GM18868 (cell line): Measurements from ENCODE around the gene EPB41L2.
"Not testable (repeated sequence)": the region's sequence is repeated elsewhere in the genome, so short reads cannot be mapped to it uniquely, and the experiment has no call there.

ENCODE experiments used
- ATAC-seq: cut with Tn5 transposase; IDR thresholded peaks from one replicate; pipeline ENCODE4 v1.9.1; 2021; ENCODE audit warnings: mild to moderate bottlenecking, moderate library complexity; ENCODE audit not compliant: unreplicated experiment

EPB41L2 gene

DNA sequence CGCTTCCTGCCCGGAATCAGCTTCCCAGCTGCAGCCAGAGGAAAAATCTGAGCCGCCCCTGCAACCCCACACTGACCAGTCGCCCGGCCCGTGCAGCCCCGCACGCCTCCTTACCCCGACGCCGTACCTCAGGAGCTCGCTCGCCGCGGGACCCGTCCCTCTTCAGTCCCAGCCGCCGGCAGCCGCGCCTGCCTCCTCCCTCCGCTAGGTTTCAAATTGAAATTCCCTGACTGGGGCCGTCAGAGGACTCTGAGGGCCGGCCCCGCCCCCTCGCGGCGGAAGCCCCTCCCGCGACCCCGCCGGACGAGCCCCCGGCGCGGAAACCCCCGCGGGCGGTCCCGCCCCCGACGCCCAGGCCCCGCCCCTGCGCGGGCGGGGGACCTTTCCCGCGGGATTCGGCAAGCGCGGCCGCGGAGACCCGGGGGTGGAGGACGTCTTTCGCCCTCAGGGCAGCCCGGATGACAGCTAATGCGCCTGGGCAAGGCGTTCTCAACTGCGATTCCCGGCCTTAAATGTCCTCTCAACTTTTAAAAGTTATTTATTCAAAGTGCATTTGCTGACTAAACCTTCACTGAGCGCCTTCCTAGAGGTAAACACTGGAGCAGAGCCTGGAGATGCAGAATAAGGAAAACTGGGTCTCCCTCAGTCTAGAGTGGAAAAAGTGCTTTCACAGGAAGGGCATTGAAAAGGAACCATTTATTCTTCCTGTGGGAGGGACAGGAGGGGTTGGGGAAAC, at the start of gene EPB41L2:
TSS of gene EPB41L2 (minus strand) at position 218 of the 736 bp plus-strand sequence. CDS start 106,760 bp downstream, outside the sequence.
- peak; percentile 76 for ATAC-seq

DNA sequence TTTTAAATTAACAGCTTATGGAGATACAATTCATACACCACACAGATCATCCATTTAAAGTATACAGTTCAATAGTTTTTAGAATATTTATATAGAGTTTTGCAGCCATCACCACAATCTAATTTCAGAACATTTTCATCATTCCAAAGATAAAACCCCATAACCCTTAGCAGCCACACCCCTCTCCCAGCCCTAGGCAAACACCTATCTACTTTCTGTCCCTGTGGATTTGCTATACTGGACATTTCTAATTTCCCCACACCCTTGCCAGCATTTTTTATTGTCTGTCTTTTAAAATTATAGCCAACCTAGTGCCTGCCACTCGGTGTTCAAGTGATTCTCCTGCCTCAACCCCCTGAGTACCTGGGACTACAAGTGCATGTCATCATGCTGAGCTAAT, 49.2 kb upstream of the EPB41L2 start:
- no peak for ATAC-seq

DNA sequence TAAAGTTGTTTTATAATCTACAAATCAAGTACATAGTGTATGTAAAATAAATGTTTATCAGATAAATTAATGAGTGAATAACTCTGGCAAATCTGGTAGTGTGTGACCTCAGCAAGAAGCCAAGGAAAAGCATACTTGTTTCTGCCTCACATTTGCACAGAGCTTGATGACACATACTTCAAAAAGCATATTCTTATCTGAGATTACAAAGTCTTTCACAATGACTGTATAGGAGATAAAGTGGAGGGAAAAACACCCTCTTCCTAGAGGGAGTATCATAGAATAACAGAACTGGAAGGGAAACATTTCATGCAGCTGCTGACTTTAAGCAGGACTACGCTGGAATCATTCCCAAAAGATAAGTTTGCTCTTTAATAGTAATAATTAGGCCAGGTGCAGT, 44.1 kb upstream of the EPB41L2 start:
- peak; percentile 32 for ATAC-seq

DNA sequence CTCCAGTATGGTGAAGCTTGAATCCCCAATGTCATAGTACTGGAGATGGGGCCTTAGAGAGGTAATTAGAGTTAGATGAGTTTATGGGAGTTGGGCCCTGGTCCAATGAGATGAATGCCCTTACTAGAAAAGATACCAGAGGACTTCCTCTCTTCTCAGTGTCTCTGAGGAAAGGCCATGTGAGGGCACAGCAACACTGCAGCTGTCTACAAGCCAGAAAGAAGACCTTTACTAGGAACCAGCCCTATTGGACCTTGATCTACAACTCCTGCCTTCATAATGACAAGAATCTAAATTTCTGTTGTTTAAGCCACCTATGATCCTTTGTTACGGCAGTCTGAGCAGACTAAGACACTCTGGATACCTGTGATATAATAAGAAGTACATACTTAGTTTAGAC, 40.9 kb upstream of the EPB41L2 start:
- ATAC-seq, result no peak

DNA sequence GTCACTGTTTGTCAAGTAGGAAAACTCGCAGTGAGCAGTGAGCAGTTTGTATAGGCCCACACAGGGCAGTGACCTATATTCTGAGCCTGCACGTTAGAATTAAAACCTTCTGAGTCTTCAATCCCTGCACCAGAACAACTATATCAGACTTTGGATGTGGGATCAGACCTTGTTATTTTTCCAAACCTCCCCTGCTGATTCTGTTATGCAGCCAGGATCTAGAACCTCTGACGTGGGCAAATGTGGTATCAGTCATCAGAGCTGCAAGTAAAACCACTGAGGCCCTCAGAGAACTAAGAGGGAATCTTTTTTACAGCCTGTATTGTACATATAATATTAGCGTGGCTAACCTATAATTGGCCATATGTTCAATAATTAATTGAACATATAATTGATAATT, 40.3 kb upstream of the EPB41L2 start:
- ATAC-seq, result no peak

DNA sequence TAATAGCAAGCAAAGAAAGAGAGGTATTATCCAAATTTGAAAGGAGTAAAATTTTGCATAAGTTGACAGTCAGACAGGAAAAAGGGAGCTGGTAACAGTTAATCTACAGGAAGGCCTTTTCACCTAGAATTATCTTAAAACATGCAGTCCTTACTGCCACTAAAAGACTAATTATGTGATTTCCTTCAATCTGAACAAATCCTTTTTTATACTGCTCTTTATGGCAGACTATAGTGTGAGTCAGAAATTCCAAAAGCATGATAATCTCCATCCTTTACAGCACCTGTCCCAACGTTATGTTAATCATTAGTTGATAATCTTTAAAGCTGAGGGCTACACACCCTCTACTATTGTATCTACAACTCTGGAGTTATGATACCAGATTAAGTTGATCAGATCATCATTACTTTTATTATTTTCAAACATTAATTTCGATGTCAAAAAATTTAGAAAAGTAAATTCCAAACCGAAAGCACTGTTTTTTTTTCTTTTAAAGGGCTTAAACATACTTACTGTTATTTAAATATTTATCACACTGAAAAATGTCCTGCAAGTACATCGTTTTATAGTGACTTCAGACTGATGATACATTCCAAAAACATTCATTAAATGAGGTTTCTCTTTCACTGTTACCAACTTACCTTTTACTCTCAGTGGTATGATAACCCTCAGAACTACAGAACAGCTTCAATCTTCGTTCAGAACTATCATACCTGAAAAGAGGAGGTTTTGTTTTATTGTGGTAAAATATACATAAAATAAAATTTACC, 39.1 kb upstream of the EPB41L2 start:
- ATAC-seq, result no peak

DNA sequence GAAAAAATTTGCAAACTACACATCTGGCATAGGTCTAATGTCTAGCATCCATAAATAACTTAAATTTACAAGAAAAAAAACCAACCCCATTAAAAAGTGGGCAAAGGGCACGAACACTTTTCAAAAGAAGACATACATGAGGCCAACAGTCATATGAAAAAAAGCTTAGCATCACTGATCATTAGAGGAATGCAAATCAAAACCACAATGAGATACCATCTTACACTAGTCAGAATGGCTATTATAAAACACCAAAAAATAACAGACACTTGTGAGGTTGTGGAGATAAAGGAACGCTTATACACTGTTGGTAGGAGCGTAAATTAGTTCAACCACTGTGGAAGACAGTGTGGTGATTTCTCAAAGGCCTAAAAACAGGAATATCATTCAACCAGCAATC, 33.7 kb upstream of the EPB41L2 start:
- ATAC-seq, result no peak

DNA sequence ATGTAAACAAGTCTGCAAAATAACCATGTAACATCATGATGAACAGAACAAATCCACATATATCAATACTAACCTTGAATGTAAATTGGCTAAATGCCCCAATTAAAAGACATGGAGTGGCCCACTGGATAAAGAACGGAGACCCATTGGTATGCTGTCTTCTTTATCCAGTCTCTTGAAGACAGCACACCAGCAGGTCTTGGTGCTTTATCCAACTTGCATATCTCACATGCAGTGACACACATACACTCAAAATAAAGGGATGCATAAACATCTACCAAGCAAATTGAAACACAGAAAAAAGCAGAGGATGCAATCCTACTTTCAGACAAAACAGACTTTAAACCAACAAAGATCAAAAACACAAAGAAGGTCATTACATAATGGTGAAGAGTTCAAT, 30.3 kb upstream of the EPB41L2 start:
- no peak for ATAC-seq

DNA sequence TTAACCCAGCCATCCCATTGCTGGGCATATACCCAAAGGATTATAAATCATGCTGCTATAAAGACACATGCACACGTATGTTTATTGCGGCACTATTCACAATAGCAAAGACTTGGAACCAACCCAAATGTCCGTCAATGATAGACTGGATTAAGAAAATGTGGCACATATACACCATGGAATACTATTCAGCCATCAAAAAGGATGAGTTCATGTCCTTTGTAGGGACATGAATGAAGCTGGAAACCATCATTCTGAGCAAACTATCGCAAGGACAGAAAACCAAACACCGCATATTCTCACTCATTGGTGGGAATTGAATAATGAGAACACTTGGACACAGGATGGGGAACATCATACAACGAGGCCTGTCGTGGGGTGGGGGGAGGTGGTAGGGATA, 28.9 kb upstream of the EPB41L2 start:
- ATAC-seq, result not testable (repeated sequence)

DNA sequence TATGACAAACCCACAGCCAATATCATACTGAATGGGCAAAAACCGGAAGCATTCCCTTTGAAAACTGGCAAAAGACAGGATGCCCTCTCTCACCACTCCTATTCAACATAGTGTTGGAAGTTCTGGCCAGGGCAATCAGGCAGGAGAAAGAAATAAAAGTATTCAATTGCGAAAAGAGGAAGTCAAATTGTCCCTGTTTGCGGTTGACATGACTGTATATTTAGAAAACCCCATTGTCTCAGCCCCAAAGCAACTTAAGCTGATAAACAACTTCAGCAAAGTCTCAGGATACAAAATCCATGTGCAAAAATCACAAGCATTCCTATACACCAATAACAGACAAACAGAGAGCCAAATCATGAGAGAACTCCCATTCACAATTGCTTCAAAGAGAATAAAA, 27.3 kb upstream of the EPB41L2 start:
- not testable (repeated sequence) for ATAC-seq

DNA sequence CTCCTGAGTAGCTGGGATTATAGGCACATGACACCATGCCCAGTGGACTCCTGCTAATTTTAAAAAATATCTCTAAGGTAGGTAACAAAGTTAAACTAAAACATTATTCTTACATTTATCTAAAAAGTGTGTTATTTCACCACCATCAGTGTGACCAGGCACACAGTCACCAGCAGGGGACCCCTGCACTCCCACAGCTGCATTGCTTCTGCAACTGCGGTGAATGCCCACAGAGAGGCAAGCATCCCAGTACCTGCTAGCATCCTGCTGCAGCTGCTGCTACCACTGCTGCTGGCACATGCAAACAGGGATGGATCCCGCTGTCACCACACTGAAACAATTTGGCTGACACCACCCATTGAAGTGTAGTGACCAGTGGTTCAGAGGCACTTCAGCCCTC, 21.9 kb upstream of the EPB41L2 start:
- ATAC-seq, result no peak

DNA sequence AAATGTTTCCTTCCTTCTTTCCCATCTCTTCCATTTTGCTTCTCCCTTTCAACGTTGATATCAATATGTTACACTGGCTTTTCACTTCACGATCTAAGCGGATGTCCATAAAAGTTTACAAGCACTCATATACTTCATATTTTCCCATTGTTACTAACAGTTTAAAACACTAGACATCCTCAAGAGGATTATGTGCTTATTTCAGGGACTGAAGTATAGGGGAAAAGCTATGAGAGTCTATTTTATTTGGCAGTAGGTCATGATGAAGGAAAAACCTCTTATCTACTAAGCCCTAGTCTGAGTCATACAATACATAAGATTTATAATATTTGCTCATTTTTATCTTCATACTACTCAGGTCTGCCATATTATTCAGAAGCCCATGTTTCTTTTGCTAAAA, 20.6 kb upstream of the EPB41L2 start:
- ATAC-seq, result no peak

DNA sequence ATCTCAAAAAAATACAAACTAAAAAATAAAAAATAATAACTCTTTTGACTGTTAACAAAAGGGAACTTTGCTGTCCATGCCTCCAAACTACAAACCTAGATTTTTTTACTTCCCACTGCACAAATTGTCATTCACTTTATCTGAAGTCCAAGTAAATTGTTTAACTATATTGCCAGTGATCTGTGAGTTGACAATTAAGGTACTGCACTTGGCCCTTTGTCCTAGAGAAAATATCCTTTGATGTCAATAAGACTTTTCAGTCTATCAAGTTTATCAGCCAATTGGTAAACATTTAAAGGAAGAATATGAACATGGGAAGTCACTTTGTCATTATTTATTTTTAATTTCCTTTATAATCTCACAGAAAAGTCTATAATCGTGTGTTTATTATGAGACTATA, 19.3 kb upstream of the EPB41L2 start:
- no peak for ATAC-seq

DNA sequence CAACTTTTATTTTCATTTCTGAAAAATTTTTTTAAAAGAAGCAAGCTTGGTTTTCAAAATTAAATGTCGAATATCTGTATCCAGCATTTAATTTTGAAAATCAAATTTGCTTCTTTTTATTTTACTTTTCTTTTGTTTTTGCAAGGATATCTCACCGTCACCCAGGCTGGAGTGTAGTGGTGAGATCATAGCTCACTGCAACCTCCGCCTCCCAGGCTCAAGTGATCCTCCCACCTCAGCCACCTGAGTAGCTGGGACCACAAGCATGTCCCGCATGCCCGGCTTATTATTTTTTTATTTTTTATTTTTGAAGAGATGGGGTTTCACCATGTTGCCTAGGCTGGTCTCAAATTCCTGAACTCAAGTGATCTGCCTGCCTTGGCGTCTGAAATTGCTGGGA, 17.0 kb upstream of the EPB41L2 start:
- ATAC-seq, result no peak

DNA sequence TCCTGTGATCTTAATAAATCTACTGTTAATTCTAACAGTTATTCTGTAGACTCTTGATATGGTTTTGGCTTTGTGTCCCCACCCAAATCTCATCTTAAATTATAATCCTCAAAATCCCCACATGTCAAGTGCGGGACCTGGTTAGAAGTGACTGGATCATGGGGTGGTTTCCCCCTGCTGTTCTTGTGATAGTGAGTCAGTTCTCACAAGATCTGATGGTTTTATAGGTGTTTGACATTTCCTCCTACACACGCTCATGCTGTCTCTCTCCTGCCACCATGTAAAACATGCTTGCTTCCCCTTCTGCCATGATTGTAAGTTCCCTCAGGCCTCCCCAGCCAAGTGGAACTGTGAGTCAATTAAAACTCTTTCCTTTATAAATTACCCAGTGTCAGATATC, 10.5 kb upstream of the EPB41L2 start:
- ATAC-seq, result no peak

DNA sequence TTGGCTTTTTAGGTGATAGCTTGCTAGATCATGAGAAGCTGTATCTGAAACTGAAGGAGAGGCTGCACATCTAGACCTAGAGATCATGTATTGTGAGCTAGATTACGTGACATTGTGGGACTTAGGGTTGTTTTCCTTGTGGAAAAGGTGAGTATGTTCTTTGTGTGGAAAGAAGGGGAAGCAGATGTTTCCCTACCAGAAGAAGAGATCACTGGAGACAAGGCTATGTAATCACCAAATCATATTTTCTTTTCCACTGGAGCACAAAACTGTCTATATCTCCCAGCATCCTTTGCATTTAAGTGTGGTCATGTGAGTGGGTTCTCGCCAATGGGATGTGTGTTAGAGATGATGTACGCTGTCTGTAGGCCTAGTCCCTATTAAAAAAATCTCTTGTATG, 7.0 kb upstream of the EPB41L2 start:
- ATAC-seq, result no peak

DNA sequence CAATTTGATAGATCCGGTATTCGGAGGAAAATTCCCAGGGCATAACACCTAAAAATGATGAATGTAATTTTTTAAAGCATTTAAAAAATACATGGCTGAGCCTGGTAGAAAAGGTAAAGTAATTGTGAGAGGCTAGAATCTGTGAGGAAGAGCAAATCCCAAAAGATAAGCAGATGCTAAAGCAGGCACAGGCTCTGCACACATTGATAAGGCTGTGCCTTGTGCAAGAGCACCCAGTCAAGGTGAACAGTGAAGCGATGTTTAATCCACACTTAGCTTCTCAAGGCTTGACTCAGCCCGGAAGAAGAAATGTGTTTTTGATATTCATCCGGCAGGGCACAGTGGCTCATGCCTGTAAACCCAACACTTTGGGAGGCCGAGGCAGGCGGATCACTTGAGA, 5.1 kb upstream of the EPB41L2 start:
- ATAC-seq, result no peak

DNA sequence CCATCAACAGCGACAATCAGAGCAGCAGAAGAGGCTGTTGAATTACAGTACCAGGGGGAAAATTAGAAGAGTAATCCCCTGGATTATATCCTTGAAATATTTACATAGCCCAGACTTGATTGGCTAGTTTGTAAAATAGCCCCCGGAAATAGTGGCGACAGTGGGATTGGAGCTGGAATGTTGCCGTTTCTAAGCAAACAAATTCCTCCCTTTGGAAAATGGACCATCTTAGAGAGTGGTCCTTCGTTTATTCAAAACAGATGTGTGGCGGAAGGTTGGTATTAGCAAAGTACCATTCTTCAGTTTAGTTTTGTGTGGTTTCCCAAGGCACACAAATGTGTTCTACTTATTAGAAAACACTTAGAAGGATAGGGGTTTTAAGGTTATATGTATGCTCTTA, 4.5 kb upstream of the EPB41L2 start:
- no peak for ATAC-seq

DNA sequence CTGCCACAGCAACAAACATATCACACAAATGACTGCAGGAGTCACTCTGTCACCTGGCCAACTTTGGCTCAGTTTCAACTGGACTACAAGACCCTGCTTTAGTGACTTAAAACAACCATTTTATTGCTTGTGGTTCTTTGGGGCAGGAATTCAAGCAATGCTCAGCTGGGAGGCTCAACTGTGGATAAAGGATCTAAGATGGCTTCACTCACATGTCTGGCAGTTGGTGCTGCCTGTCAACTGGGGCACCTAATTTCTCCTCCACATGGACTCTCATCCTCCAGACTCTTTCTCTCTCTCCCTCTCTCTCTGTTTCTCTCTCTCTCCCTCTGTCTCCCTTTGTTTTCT, 2.8 kb upstream of the EPB41L2 start:
- no peak for ATAC-seq

DNA sequence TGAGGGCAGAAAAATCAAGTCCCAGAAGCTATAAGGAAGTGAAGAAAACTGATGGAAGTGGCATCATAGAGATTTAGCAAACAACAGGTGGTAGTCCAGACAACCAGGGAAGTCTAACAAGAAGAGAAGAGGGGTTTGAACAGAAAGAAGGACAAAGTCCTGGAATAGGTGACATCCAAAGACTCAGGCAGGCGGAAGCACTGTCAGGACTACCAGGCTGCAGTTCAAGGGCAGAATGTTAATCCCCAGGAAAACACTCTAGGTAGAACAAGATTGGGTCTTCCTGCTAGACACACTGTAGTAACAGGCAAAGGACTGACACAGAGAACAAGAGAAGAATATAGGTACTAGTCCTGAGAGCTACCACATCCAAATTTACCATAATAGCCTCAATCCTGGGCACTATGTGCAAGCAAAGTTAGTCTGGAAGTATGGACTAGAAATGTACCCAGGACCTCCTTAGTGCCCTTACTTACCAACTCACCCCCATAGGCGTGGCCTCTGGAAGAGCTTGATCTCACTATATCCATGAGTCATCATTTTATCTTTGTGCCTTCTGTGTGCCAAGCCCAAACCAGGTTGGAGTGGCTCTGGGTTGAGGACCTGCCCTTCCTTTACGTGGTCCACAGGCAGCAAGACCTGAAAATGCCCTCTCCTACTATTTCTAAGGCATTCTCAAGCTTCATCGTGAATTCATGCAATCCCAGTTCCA, 2.2 kb upstream of the EPB41L2 start:
- ATAC-seq, result no peak

DNA sequence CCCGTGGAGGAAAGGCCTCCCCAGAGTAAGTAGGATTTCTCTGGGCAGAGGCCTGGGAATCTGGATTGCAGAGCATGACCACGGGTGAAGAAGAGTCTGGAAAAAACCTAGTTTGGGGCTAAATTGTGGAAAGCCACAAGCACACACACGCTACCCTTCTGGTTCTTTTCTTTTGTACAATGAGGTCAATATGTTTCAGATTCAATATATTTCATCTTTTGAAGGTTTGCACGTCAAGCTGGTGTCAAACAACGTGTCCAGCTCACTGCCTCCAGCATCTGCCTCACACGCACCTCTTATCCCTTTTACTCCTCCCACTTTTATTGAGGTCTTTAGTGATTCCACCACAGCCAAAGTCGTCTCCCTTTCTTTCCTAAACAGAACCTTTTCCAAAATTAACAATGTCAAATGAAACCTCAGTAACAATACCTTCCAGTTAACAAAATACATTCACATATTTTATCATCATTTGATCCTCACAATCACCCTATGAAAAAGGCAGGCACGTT, 773 bp upstream of the EPB41L2 start:
- peak; percentile 22 for ATAC-seq
